Activated CD4-positive, alpha-beta T cell treated with anti-CD3 and anti-CD28 coated beads, Interleukin-2, amount 50 U/mL, for 48 hours (primary cell): ENCODE measurements around the gene ZNF516.
"Not testable (repeated sequence)": the region's sequence is repeated elsewhere in the genome, so short reads cannot be mapped to it uniquely, and the experiment has no call there.

Experiments used
- DNase-seq, 2 experiments: peaks; one replicate each; pipeline ENCODE4 v3.0.0-alpha.2; 2020

Gene ZNF516

DNA sequence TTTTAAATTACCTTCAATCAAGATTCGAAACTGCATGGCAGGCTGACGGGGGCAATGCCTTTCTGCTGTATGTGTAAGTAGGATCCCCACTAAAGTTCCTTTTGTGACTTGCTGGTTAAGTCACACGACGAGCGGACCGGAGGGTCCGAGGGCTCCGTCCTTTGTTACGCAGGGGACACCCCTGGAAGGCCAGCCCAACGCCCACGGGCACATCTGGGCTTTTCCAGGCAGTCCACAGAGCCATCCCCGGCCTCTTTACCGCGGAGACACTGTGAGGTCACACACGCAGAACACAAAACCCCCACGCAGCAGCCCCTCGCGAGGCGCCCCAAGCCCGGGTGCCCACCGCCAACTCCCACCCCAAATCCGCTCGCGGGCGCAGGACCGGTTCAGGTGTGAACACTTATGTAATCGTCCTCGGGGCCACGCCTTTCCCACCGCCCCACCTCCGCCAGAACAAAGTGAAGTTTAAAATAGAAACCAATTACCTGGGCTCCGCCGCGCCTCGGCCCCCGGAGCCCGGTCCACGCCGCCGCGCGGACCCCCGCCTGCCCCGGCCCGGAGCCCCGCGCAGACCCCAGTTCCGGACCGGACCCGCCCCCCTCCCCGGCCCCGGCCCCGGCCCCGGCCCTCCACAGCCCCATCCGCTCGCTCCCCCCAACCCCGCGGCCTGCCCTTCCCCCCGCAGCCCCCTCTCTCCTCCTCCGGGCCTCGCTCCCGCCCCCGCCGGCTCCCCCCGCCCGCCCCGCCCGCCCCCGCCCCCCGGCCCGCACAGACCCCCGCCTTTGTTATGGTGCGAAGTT, 4.2 kb downstream of the ZNF516 start:
- no peak for DNase-seq

DNA sequence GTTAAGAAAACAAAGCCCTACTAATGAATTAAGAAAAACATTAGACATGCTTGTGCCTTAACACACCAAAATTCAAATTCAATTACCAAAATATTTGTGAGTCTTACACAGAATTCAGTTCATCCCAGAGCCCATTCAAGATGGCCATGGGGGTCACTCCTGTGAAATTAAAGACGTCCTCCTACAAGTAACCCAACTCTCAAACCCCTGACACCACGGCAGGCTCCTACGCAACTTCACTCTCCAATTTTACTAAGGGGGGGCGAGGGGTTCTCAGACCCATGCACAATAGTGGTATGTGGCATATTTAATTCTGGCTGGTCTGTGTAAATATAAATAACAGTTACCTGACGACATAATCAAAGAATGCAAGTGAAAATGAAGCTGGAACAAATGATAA, 5.0 kb downstream of the ZNF516 start:
- DNase-seq = no peak

DNA sequence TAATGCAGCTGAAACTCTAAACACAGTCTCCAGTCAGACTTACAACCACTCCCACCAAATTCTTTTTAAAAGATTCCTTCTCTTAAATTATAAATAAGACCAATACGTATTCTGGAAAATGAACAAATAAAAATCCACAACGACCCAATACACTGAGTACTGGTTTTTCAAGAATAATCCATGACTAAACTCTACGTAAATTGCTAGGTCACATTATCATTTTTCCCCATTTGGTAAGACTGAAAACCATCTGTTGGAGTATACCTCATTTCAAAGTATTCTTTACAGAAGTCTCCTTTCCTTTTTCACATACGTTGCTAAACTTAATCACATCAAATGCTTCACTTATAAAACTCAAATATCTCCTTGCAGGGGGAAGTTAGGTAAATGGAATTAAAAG, 6.0 kb downstream of the ZNF516 start:
- DNase-seq = no peak

DNA sequence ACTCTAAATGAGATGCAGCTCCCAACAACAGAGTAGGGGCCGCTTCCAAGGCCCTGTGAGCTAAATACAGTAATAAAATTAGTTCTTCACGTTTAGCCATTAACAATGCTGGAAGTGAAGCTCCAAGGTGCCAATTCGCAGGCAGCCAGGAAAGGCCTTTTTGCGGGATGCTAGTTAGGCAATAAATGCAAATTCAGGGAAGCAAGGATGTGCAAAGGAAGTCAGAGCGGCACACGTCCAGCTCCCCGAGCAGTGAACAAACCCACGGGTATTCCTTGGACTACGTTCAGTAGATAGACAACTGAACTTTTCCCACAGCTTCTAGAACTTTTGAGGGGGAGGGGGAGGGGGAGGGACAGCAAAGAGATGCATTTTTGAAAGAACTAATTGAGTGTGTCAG, 6.9 kb downstream of the ZNF516 start:
- no peak for DNase-seq

DNA sequence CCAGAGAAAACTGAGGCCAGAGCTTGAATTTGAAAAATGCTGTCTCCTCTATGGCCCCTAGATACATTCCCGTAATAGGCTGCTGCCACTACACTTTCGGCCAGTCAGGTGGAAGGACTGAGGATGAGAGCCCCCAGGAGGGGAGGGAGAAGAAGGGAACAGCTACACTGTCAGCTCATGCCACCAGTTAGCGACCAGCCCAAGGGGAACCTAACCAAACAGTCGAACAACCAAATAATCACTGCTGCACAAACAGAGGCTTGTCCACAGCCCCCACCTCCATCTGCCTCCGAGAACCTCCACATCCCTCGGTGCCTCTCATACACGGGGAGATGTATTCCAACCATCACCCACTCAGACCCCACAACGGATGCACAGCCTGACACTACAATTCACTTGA, 7.3 kb downstream of the ZNF516 start:
- DNase-seq = no peak

DNA sequence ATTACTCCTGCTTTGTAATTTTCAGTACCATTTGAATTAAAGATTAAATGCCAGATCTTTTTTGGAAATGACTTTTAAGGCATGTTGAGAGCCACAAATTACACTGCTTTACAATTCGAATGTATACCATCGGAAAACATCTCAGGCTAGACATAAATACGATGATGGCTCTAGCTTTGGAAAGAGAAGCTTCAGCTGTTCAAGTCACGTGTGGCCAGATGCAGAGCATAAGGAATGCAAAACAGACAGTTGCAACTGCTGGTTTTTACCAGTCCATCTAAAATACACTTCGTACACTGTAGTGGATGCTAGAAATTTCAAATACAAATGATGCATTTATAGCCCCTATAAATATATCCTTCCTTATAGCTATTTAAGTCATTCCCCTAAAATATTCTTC, 8.0 kb downstream of the ZNF516 start:
- DNase-seq = no peak

DNA sequence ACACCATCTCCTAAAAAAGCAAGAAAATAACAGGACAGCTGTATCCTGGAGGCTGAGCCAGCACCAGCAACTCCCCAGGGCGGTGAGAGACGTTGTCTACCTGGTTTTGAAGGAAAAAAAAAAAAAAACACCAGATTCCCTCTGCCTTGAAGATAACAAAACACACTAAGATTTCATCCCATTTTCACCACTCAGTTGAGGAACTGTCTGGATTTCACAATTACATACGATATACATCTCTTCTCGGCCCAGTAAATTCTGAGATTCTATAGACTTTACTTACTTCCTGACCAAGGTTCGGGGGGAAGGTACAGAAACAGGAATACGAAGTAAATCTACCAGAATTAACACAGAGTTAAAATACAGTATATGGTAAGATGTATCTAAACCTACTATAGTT, 8.5 kb downstream of the ZNF516 start:
- DNase-seq = no peak

DNA sequence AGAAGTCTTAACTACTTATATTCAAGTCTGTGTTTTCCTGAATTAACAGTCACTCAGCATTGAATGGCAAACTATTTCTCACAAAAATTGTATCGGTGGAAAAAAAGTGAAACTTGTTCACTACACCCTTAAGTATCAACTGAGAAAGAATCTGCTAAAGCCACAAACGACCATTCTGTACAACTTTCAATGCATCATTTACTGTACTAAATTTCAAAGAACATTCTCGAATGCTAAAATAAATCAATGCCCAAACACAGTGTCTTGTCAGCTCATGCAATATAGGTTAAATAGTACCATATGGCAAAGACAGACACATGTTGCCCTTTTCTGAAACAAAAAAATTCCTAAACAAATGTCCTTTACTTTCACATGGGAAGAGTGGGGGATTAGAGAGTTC, 9.0 kb downstream of the ZNF516 start:
- DNase-seq = no peak

DNA sequence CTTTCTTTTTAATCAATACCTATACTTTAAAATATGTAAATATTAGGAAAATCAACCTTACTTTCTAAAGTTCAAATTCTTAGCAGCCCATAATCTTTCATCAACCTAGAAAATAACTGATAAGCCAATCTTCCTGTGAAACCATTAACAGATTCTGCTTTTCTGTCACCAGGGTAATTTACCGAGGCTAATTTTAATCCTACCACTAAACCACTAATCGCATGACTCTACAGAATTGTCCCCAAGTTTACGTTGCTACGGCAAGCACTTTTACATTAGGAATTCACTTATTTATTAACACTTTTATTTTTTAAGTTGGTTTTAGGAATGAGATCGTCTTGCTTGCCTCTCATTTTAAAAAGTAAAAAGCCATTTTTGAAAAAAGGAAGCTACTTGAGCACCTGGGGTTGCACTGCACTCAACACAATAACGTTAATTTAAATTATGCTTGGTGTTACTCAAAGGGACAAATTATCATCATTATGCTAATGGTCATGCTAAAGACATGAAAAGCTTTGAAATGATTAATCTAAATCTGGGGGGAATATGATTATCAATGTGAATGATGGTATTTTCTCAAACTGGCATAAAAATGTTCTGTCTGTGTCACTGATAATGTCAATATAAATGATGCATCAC, 10.2 kb downstream of the ZNF516 start:
- no peak for DNase-seq

DNA sequence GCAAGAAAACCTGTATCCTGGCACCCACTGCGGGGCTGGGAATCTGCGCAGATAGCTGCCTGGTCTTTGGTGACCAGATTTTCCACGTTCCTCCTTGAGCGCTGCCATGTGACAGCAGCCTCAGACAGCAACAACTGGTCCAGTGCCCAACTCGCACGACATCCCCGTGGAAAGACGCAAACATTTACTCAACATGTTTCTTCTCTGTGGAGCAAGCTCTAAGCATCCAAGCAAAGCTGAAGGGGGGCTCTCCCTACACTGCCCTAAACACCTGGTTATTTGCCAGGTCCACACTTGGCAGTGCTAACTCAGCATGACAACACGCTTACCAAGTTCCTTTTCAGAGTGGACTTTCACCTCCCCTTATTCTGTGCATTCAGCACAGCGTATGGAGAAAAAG, 11.3 kb downstream of the ZNF516 start:
- no peak for DNase-seq

DNA sequence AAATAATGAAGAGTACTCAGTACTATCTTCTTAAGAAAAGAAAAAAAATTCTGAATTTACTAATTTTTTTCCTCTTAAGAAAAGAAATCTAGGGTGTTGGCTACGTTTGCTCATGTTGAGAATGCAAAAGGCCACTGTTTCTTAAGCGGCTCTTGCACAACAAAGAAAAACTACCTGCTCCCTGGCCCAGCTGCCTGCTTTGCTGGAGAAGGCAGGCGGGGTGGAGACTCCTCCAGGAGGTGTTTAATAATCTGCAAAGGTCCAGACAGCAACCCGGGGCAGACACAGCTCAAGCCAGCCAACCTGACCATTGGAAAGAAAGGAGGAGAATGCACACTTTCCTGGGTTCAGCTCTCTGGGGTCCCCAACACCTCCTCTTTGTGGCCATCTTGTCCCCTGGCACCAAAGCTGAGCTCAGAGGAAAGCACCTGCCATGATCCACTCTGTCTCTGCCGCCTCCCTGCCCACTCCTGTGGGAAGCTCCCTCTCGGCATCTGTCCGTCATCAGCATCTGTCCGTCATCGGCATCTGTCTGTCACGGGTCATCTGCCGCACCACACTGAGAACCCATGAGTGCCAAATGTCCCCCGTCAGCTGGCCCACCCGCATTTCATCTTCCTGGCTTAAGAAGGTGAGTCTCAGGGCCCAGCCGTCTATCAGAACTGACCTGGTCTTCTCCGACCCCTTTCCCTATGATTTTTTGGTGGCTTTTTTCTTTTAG, 11.9 kb downstream of the ZNF516 start:
- no peak for DNase-seq

DNA sequence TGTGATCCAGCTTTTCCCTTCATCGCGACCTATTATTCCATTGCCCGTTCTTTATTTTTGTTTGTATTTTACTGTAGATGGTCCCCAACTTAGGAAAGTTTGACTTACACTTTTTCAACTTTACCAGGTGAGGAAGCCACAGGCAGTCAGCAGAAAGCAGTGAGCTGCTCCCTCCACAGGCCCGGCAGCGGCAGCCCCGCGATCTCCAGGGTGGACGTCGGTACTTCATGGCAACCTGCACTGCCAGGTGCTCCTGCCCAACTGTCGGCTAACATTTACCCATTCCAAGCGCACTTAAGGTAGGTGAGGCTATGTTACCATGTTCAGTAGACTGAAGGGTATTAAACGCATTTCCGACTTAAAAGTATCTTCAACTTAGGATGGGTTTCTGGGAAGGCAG, 12.8 kb downstream of the ZNF516 start:
- no peak for DNase-seq

DNA sequence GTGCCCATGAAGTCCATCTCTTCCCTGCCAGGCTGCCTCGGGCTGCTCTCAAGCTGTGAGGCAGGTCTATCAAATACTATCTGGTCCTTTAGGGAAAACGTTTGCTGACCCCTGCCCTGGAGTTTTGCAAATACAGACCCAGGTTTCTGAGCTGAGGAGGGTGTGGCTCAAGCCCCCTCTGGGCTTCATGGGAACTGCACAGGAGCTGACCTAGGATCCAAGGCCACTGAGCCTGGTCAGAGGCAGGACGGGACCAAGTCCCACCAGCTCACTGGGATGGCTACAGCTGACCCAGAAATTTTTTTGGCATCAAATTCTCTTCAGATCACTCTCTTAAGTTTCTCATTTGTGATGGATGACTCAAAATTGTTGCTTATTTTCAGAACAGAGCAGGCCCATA, 14.1 kb downstream of the ZNF516 start:
- no peak for DNase-seq

DNA sequence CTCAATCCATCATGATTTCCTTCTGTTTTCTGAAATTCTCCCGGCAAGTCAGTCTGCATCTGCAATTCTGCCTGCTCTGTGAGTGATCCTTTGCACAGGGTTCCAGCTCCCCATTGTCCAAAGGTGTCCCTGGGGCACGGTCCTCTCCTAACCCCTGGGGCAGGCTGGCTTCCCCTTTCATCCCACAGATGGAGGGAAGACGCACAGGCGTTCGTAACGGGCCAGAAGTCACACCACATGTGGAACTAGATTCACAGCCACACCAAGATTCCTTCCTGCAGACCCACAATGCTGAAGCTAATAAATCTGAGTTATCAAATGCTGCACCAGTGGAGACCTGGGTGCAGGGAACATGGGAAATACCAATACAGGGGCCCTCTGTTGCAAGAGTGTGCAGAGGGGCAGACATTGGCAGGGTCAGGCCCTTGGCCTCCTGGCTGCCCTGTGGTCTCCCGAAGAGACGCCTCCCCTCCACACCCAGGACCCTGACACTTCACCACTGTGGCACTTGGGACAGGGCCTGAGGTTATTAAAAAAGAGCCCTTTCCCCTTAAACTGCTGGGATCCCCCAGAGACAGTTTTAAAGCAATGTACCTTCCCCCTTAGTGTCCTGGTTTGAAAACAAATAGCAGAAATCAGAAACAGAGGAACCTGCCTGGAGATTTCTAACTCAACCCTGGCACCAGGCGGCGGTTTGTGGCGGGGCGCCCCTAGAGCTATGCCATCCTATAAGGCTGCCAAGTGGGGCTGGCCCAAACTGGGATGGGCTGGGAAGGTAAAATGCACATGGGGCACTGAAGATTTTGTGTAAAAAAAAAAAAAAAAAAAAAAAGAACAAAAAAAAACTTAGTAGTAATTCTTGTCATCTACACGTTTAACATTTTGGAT, 15.4 kb downstream of the ZNF516 start:
- no peak for DNase-seq

DNA sequence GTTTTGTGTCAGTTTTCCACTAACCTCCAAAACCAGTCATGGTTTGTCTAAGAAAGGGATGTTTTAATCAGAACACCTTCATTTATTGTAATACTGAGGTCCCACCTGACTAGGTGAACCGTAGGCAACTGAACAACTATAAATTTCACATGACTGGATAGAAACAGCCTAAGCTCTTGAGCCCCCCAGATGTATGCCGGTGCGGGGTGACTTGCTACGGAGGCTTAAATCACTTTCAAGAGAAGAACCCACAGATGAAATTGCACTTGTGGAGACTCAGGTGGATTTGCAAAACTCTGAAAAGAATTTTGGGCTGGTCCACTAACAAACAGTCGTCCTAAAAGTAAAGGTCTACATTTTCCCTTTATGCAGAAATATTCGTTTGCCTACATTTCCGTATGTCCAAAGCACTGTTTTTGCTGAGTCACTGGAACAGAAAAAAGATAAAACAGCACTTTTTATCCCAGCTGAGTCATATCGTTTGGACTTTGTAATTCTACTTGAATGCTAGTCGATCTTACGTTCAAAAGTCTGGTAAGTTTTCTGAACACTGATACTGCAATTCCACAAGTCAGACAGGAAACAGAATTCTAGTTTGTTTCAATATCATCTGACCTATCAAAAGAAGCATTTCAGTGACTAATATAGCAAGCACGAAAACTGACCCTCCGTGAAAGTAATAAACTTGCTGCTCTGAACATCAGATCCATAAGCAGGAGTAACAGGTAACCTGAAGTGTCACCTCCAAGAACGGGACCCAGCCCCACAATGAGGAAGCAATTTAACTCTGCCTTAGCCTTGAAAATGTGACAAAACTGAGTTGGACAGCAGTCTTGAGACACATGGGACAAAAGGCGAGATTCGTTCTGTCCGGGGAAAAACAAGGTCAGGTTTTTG, 18.1 kb downstream of the ZNF516 start:
- no peak for DNase-seq

DNA sequence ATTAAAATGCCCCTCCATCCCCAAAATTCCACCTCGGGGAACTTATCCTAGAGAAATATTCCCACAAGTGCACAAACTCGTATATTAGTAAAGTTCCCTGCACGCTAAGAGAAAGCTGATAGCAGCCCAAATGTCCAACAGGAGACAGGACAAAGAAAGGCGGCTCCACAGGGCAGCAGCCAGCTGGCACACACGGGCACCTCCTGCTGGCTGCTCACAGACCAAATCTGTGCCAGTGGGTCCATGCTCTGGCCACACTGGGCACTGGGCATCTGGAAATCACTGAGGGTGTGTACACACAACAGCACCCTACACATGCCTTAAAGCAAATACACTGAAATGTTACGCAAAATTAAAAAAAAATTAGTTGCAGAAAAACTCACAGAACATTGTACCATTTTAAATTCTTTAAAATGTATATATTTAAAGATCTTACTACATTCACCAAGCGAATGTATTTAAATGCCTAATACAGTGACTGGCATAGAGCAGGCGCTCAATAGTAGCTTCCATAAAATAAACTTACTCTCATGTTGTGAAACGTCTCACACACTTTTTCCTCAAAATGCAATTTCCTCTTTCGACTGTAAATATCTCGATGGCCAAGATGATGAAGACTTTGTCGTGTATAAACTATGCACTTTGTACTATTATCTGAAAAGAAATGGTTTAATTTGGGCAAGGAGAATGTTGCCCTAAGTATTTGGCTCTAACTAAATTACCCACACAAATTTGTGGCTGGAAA, 19.4 kb downstream of the ZNF516 start:
- no peak for DNase-seq

DNA sequence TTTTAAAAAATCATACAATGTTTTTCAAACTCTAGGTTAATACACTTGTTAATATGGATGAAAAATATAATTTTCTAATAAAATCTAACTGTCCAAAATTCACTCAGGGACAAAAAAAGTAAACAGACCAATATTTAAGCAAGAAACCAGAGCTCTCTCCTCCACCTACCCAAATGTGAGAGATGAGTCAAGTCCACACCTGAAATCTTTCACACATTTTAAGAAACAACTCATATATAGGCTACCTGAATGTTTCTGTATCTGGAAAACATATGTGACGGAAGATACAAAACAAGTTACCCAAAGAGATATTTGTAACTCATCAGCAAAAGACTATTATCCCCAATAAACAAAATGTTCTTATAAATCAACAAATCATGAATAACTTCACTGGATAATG, 20.2 kb downstream of the ZNF516 start:
- DNase-seq = no peak

DNA sequence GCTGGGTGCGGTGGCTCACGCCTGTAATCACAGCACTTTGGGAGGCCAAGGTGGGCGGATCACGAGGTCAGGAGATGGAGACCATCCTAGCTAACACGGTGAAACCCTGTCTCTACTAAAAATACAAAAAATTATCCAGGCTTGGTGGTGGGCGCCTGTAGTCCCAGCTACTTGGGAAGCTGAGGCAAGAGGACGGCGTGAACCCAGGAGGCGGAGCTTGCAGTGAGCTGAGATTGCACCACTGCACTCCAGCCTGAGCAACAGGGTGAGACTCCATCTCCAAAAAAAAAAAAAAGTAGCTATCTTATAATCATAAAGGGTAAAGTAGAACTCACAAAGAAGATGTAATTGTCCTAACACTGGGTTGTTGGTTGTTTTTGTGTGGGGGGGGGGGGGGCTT, 21.5 kb downstream of the ZNF516 start:
- not testable (repeated sequence) for DNase-seq

DNA sequence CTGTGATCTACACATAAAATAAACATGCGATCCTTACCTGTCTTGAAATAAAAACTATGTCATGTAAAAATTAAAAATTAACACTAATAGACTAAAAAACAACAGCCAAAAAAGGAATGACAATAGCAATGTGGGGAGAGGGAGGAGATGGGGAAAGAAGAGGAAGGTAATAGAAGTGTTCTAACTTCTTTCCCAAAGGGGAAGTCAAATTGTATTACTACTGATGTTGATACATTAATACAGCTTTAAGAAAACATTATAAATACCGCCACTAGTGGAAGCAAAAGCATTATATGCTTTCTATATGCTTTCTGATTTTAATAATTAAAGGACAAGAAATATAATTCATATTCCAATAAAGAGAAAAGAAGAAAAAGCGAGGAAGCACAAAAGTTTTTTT, 22.2 kb downstream of the ZNF516 start:
- DNase-seq = no peak

DNA sequence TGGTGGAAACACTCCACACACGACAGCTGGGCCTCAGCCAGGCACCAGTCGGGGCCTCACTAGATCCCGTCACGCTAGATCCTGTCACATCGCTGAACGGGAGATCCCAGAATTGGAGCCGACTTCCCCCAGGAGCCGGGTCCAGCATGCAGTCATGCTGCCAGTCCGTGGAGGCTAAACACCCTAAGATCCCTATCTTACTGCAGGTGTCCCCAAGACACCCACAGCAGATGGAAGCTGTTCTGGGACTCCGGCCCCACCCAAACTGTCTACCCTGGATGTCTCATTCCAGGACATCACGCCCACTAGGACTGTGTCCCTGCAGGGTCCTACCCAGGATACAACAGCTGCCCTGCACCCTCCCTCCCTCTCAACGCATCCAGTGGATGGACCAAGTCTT, 23.4 kb downstream of the ZNF516 start:
- no peak for DNase-seq
